Measurements from ENCODE around the gene RTN4. TPM values are rescaled to one million over a fixed set of nuclear protein-coding genes. Genes with fewer than 3 reads are reported as not detected.
A peak's percentile ranks its signal among the peaks of the same experiment; 100 is the strongest.
"Not testable (repeated sequence)": the region's sequence is repeated elsewhere in the genome, so short reads cannot be mapped to it uniquely, and the experiment has no call there.

RTN4 gene
- total and polyA plus RNA-seq, 8 donors = 181 to 373 (median 200) TPM

DNA sequence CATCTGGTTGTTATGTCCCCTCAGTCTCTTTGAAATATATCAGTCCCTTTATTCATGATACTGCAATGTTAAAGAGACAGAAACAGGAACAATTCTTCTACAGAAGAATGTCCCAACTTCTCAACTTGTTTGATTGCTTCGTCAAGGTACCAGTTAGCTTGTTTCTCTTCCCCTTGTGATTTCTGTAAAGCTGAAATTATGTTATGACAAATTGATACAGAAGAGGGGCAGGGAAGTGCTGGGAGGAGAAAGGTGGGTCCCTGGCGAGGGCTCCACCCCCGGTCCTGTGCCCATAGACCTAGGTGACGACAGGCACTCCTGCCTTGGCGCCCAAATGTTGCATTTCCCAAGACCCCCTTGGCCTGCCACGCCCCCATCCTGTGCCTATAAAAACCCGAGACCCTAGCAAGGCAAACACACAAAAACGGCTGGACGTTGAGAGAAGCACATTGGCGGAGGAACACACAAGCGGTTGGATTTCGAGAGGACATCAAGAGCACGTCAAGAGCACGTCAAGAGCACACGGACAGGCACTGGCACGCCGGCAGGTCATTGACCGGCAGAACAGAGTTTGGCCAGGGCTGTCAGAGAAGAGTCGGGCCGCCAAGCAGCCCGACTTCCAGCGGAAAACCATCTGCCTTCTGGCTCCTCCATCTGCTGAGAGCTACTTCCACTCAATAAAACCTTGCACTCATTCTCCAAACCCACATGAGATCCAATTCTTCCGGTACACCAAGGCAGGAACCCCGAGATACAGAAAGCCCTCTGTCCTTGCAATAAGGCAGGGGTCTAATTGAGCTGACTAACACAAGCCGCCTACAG is 11.5 kb upstream of the RTN4 start:
- intact Hi-C loops (cut with DNase I) = no loop called here
- TF ChIP-seq, protein P1, sequence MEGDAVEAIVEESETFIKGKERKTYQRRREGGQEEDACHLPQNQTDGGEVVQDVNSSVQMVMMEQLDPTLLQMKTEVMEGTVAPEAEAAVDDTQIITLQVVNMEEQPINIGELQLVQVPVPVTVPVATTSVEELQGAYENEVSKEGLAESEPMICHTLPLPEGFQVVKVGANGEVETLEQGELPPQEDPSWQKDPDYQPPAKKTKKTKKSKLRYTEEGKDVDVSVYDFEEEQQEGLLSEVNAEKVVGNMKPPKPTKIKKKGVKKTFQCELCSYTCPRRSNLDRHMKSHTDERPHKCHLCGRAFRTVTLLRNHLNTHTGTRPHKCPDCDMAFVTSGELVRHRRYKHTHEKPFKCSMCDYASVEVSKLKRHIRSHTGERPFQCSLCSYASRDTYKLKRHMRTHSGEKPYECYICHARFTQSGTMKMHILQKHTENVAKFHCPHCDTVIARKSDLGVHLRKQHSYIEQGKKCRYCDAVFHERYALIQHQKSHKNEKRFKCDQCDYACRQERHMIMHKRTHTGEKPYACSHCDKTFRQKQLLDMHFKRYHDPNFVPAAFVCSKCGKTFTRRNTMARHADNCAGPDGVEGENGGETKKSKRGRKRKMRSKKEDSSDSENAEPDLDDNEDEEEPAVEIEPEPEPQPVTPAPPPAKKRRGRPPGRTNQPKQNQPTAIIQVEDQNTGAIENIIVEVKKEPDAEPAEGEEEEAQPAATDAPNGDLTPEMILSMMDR (IDR thresholded peaks at IDR 0.05) = no peak
- Histone ChIP-seq H3K4me1 (no peaks in the 10 kb centered on the region), H3K9me3 (no peaks in the 10 kb centered on the region), H3K4me3 (no peak overlapping the region), H3K27me3 (no peaks in the 10 kb centered on the region), H3K27ac (no peak overlapping the region), H3K36me3 (no peaks in the 10 kb centered on the region)
- ATAC-seq (peak; percentile 97), DNase-seq (peak in 2 of 4 donors; percentile 47 to 49)

DNA sequence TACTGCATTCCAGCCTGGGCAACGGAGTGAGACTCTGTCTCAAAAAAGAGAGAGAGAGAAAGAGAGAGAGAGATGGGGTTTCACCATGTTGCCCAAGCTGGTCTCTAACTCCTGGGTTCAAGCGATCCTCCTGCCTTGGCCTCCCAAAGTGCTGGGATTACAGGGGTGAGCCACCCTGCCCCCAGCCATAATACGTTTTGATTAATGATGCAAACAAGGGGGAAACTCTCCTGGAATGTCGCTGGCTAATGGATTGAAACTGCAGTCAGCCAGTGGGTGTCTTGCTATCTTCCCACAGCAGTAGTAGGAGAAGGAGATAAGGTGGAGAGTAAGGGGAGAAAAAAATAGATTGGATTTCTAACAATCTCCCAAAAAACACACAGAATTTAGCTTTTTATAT is 9.5 kb upstream of the RTN4 start:
- TF ChIP-seq, protein P1 (IDR thresholded peaks at IDR 0.05) = no peak
- no peak for DNase-seq
- intact Hi-C loops (cut with DNase I) = no loop called here
- no peaks in the 10 kb centered on the region for H3K36me3 ChIP-seq
- H3K27ac ChIP-seq = no peak overlapping the region
- no peaks in the 10 kb centered on the region for H3K4me1 ChIP-seq
- no peak overlapping the region for H3K4me3 ChIP-seq
- no peaks in the 10 kb centered on the region for H3K27me3 ChIP-seq
- no peaks in the 10 kb centered on the region for H3K9me3 ChIP-seq
- ATAC-seq = no peak

DNA sequence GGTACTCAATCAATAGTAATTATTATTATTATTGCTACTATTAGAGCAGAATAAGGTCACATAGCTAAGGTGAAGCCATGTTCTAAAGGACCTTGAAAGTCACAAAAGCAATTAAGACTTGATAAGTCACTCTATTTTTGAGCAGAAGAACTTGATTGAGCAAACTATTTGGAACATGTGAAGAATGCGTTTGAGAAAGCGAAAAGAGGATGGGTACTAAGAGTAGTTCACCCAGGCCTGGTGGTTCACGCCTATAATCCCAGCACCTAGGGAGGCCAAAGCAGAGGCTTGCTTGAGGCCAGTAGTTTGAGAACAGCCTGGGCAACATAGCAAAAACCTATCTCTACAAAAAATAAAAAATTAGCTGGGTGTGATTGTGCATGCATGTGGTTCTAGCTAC is 7.2 kb upstream of the RTN4 start:
- Histone ChIP-seq H3K4me1 (peaks cover 0 to 6% of the 10 kb centered on the region in 2 donors), H3K27ac (no peak overlapping the region), H3K27me3 (no peaks in the 10 kb centered on the region), H3K4me3 (no peak overlapping the region), H3K36me3 (no peaks in the 10 kb centered on the region), H3K9me3 (no peaks in the 10 kb centered on the region)
- intact Hi-C loops (cut with DNase I) = no loop called here
- ATAC-seq = no peak
- DNase-seq = no peak
- TF ChIP-seq, protein P1 (IDR thresholded peaks at IDR 0.05) = no peak

DNA sequence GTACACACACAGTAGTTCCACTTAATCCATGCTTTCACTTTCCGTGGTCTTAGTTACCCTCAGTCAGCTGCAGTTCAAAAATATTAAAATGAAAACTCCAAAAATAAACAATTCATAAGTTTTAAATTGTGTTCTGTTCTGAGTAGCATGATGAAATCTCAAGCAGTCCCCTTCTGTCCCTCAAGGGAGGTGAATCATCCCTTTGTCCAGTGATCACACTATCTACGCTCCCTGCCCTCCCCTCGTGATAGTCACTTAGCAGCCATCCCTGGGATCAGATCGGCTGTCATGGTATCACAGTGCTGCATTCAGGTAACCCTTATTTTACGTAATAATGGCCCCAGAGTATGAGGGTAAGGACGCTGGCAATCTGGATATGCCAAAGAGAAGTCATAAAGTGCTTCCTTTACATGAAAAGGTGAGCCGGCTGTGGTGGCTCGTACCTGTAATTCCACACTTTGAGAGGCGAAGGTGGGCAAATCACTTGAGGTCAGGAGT is 5.8 kb upstream of the RTN4 start:
- H3K4me3 ChIP-seq = no peak overlapping the region
- intact Hi-C loops (cut with DNase I) = no loop called here
- ATAC-seq (no peak), DNase-seq (no peak)
- H3K27ac ChIP-seq = no peak overlapping the region
- no peaks in the 10 kb centered on the region for H3K27me3 ChIP-seq
- no peaks in the 10 kb centered on the region for H3K9me3 ChIP-seq
- H3K4me1 ChIP-seq = peaks cover 12 to 20% of the 10 kb centered on the region in 2 donors
- H3K36me3 ChIP-seq = no peaks in the 10 kb centered on the region
- TF ChIP-seq, protein P1 (IDR thresholded peaks at IDR 0.05) = no peak

DNA sequence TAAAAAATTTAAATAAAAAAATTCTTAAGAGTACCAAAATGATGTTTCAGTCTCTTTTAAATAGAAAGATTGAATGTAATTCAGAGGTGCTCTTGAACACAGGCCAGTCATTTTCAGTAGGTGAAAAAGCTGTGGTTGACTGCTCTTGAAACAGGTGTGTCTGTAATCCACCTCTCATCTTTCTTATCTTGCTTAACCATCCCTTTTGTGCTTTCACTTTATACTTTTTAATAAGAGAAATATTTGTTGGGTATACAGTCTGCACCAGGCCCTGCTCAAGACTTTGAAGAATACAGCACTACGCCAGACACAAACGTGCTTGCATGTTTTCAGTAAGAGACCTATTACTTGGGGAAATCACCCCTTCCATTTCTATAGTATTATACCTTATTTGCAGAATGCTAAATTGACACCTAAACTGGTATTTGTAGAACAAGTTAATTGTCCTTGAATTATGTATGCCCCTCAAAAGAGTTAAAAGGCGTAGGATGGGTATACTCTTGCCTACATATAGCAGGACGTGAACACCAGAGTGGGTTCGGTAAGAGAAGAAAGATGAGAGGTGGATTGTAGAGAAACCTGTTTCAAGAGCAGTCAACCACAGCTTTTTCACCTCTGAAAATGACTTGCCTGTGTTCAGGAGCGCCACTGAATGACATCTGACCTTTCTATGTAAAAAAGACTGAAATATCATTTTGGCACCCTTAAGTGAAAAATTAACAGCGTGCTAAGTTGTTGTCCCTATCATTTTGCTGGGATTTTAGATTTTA is 4.0 kb upstream of the RTN4 start:
- ATAC-seq (no peak), DNase-seq (no peak)
- Histone ChIP-seq H3K4me3 (no peak overlapping the region), H3K27me3 (no peaks in the 10 kb centered on the region), H3K36me3 (no peaks in the 10 kb centered on the region), H3K9me3 (no peaks in the 10 kb centered on the region), H3K27ac (no peak overlapping the region), H3K4me1 (peaks cover 12 to 20% of the 10 kb centered on the region in 2 donors)
- TF ChIP-seq, protein P1 (IDR thresholded peaks at IDR 0.05) = no peak
- intact Hi-C loops (cut with DNase I) = no loop called here

DNA sequence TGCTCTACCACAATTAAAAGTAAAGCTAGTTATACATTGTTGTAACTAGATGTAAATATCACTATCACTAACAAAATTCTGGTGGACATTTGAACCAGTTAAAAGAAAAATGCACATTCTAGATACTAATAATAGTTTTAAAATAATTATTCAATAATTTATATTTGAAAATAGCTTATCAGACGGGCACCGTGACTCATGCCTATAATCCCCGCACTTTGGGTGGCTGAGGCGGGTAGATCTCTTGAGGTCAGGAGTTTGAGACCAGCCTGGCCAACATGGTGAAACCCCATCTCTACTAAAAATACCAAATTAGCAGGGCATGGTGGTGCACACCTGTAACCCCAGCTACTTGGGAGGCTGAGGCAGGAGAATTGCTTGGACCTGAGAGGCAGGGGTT is 3.0 kb upstream of the RTN4 start:
- H3K27me3 ChIP-seq; H3K4me3 ChIP-seq; H3K27ac ChIP-seq; intact Hi-C loops (cut with DNase I); DNase-seq; H3K36me3 ChIP-seq; H3K9me3 ChIP-seq; ATAC-seq: not testable (repeated sequence)
- H3K4me1 ChIP-seq = peaks cover 12 to 20% of the 10 kb centered on the region in 2 donors

All from left lung (tissue), 10 donors.